Keratinocyte (primary cell): Measurements from ENCODE around the gene NOL3.

Source experiments
- CTCF ChIP-seq, 3 experiments: IDR thresholded peaks in 1 of 3; conservative IDR thresholded peaks in 1 of 3; optimal IDR thresholded peaks in 1 of 3; 2 replicates in 2 of 3; 3 replicates in 1 of 3; pipeline versions ENCODE3 to v1.5.1; 2011; ENCODE audit warnings: low read length in 3 of 3, mild to moderate bottlenecking in 3 of 3, moderate library complexity in 2 of 3, control low read depth in 1 of 3, inconsistent platforms in 1 of 3; ENCODE audit not compliant: insufficient read depth in 2 of 3; ENCODE audit errors: extremely low read depth in 1 of 3
- EZH2 ChIP-seq: IDR thresholded peaks from one replicate; pipeline ENCODE4 v1.6.1; 2012; ENCODE audit warnings: inconsistent platforms, mild to moderate bottlenecking, low read length, moderate library complexity

GRCh38 chr16:67162506-67163163, 7.7 kb upstream of the NOL3 start:
- no peak for TF ChIP-seq CTCF (optimal IDR thresholded peaks at IDR 0.05 in 1 of 3, IDR thresholded peaks at IDR 0.05 in 1 of 3, conservative IDR thresholded peaks at IDR 0.05 in 1 of 3; ENCODE audit: extremely low read depth in 1 of 3, insufficient read depth in 2 of 3, low read length in 3 of 3)
- TF ChIP-seq EZH2 = no peak
